ENCODE measurements around the gene HIF1A. TPM values are rescaled to one million over a fixed set of nuclear protein-coding genes. Genes with fewer than 3 reads are reported as not detected.
"Not testable (repeated sequence)": the region's sequence is repeated elsewhere in the genome, so short reads cannot be mapped to it uniquely, and the experiment has no call there.

HIF1A gene
- total RNA-seq, 4 donors from 2014 or later, result 137 to 295 (median 158) TPM

DNA sequence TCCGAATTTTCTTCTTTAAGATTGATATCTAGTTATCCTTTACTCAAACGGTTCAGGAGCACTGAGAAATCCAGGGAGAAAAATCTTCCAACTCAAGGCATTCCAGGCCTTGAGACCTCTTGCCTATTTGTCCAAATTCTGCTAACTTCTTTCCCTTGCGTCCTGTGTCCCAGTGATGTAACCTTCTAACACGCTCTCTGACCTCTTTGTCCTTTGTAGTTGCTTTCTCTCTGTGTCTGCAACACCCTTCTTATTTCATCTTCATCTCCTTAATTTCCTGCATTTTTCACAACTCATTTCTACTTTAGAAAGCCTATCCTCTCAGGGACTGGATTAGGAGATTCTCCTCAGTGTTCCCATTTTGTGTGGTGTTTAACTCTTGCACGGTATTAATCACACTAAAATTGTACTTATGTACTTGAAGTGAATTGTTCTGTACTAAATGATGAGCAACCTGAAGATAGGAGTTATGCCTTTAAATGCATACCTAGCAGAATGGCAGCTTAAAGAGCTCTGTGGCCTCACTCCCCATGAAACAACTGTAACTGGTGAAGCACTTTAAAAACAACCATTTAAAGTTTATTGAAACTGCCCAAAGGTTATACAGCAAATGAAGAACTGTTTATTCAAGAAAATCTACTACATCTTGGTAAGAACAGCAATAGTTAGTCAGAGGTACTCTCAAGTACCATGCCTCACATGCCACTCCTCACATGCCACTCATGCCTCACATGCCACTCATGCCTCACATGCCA lies 59.5 kb downstream of the HIF1A start:
- intact Hi-C loops (cut with DNase I), result no loop called here
- Histone ChIP-seq H3K4me1 (peaks cover 9 to 16% of the 10 kb centered on the region in 2 donors), H3K27me3 (no peaks in the 10 kb centered on the region), H3K36me3 (no peaks in the 10 kb centered on the region), H3K4me3 (replicated peaks in 1 of 3) (no peak overlapping the region), H3K27ac (peak overlapping the region; percentile 54 to 79 (median 65)), H3K9me3 (no peaks in the 10 kb centered on the region)
- 76 to 79% methylated on average over 5 of the region's 5 CpGs for WGBS, 2 donors
- no peak for TF ChIP-seq POLR2A (IDR thresholded peaks at IDR 0.05)
- TF ChIP-seq CTCF (IDR thresholded peaks at IDR 0.05), result no peak
- DNase-seq, result no peak

- DNase-seq, result peak in 1 of 2 donors; percentile 27
- H3K9me3 ChIP-seq; intact Hi-C loops (cut with DNase I); H3K4me3 ChIP-seq (replicated peaks in 1 of 3); H3K27me3 ChIP-seq; H3K36me3 ChIP-seq: not testable (repeated sequence)
- H3K4me1 ChIP-seq, result peaks cover 5 to 10% of the 10 kb centered on the region in 2 donors
- H3K27ac ChIP-seq, result peak overlapping the region; percentile 47 to 79 (median 72)
Measured at GRCh38 chr14:61755382-61755742, 60.0 kb downstream of the HIF1A start.

DNA sequence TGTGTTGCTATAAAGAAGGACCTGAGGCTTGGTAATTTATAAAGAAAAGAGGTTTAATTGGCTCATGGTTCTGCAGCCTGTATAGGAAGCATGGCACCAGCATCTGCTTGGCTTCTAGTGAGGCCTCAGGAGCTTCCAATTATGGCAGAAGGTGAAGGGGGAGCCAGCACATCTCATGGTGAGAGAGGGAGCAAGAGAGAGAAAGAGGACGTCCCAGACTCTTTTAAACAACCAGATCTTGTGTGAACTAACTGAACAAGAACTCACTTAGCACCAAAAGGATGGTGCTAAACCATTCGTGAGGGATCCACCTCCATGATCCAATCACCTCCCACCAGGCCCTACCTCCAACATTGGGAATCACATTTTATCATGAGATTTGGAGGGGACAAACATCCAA lies 60.8 kb downstream of the HIF1A start:
- intact Hi-C loops (cut with DNase I), result no loop called here
- Histone ChIP-seq H3K27me3 (no peaks in the 10 kb centered on the region), H3K9me3 (no peaks in the 10 kb centered on the region), H3K4me1 (peaks cover 0 to 7% of the 10 kb centered on the region in 2 donors), H3K36me3 (no peaks in the 10 kb centered on the region), H3K27ac (peak overlapping the region in 2 of 3 donors; percentile 72 to 79), H3K4me3 (replicated peaks in 1 of 3) (no peak overlapping the region)
- WGBS, 2 donors, result 81 to 91% methylated on average over 2 of the region's 2 CpGs
- TF ChIP-seq POLR2A (IDR thresholded peaks at IDR 0.05) (no peak), CTCF (IDR thresholded peaks at IDR 0.05) (no peak)
- DNase-seq, result no peak

- DNase-seq, result no peak
- 72 to 92% methylated on average over 7 of the region's 7 CpGs for WGBS, 2 donors
- H3K27me3 ChIP-seq, result no peaks in the 10 kb centered on the region
- no peak overlapping the region for H3K4me3 ChIP-seq (replicated peaks in 1 of 3)
- H3K4me1 ChIP-seq, result peaks cover 18 to 20% of the 10 kb centered on the region in 2 donors
- no peak overlapping the region for H3K27ac ChIP-seq
- no peaks in the 10 kb centered on the region for H3K36me3 ChIP-seq
- intact Hi-C loops (cut with DNase I), result no loop called here
- TF ChIP-seq CTCF (IDR thresholded peaks at IDR 0.05), result no peak
- no peak for TF ChIP-seq POLR2A (IDR thresholded peaks at IDR 0.05)
- H3K9me3 ChIP-seq, result no peaks in the 10 kb centered on the region
Measured at GRCh38 chr14:61759878-61760277, 64.6 kb downstream of the HIF1A start.

GRCh38 chr14:61761557-61761956 lies 66.2 kb downstream of the HIF1A start:
- Histone ChIP-seq H3K4me3 (replicated peaks in 1 of 3) (peak overlapping the region in 1 of 3 donors; percentile 25), H3K27ac (peak overlapping the region; percentile 86 to 93 (median 91)), H3K27me3 (no peaks in the 10 kb centered on the region), H3K9me3 (no peaks in the 10 kb centered on the region), H3K4me1 (peaks cover 19 to 25% of the 10 kb centered on the region in 2 donors), H3K36me3 (no peaks in the 10 kb centered on the region)
- TF ChIP-seq POLR2A (IDR thresholded peaks at IDR 0.05), result no peak
- no peak for TF ChIP-seq CTCF (IDR thresholded peaks at IDR 0.05)
- intact Hi-C loops (cut with DNase I), result no loop called here
- DNase-seq, result peak in 1 of 2 donors; percentile 12
- 42 to 51% methylated on average over 5 of the region's 5 CpGs for WGBS, 2 donors

Data from thyroid gland (tissue), 4 donors.